Body of pancreas (tissue), 4 donors: ENCODE results near the gene ZBTB5.

ENCODE experiments used
- POLR2A ChIP-seq, 3 donors: fragments of 450-650 bp; IDR thresholded peaks; one replicate each; pipeline ENCODE4 v1.6.1; 2016; ENCODE audit warnings: antibody characterized with exemption in 3 of 3, mild to moderate bottlenecking in 2 of 3
- TF ChIP-seq, protein P1 (sequence below), 7 experiments: fragments of 450-650 bp in 4 of 7; fragments of 200-600 bp in 3 of 7; sonication (generic) in 3 of 7; IDR thresholded peaks; one replicate each; pipeline ENCODE4 v1.5.1; 2016 to 2019; ENCODE audit warnings: antibody characterized with exemption in 7 of 7

DNA sequence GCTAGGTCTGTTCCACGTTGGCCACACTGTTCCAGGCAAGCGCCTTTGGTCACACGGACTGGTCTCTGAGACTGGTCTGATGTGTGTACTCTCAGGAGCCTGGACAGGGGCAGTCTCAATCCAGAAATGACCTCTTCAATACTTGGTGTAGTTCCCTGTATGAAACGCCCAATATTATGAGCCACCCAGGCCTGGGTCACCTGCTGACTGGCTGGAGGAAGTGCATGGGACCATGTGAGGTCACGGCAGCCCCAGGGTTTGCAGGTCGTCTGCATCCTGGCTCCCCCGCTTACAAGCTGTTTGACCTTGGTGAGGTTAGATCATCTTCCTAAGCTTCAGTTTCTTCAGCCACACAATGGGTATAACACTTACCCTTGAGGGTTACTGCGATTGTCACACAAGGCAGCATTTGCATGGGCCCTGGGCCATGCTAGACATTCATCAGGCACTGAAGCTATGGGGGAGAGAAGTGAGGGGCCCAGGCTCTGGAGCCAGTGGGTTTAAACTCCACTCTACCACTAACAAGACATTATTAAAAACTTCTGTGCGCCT is 47.9 kb downstream of the ZBTB5 start:
- TF ChIP-seq, protein P1, sequence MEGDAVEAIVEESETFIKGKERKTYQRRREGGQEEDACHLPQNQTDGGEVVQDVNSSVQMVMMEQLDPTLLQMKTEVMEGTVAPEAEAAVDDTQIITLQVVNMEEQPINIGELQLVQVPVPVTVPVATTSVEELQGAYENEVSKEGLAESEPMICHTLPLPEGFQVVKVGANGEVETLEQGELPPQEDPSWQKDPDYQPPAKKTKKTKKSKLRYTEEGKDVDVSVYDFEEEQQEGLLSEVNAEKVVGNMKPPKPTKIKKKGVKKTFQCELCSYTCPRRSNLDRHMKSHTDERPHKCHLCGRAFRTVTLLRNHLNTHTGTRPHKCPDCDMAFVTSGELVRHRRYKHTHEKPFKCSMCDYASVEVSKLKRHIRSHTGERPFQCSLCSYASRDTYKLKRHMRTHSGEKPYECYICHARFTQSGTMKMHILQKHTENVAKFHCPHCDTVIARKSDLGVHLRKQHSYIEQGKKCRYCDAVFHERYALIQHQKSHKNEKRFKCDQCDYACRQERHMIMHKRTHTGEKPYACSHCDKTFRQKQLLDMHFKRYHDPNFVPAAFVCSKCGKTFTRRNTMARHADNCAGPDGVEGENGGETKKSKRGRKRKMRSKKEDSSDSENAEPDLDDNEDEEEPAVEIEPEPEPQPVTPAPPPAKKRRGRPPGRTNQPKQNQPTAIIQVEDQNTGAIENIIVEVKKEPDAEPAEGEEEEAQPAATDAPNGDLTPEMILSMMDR (IDR thresholded peaks at IDR 0.05): no peak
- TF ChIP-seq POLR2A (IDR thresholded peaks at IDR 0.05): no peak
